ENCODE data around the gene ZNF277. TPM values are rescaled to one million over a fixed set of nuclear protein-coding genes. Genes with fewer than 3 reads are reported as not detected.

The ZNF277 gene
- total and polyA plus RNA-seq, 10 of the 15 experiments (the other 5 are each of a cell fraction or from before 2014, with no cell fraction given): 10.6 to 33.9 (median 22.0) TPM

GRCh38 chr7:112189691-112190090 is 16.8 kb upstream of the ZNF277 start:
- FAIRE-seq: no peak
- RAD21 ChIA-PET (ENCODE audit: unreplicated experiment): no interaction called here
- TF ChIP-seq CREB1 (IDR thresholded peaks at IDR 0.05; ENCODE audit: low read depth): no peak
- no peak for TF ChIP-seq ZBTB11 (CRISPR knock-in tag; IDR thresholded peaks at IDR 0.05)
- TF ChIP-seq, protein P1, sequence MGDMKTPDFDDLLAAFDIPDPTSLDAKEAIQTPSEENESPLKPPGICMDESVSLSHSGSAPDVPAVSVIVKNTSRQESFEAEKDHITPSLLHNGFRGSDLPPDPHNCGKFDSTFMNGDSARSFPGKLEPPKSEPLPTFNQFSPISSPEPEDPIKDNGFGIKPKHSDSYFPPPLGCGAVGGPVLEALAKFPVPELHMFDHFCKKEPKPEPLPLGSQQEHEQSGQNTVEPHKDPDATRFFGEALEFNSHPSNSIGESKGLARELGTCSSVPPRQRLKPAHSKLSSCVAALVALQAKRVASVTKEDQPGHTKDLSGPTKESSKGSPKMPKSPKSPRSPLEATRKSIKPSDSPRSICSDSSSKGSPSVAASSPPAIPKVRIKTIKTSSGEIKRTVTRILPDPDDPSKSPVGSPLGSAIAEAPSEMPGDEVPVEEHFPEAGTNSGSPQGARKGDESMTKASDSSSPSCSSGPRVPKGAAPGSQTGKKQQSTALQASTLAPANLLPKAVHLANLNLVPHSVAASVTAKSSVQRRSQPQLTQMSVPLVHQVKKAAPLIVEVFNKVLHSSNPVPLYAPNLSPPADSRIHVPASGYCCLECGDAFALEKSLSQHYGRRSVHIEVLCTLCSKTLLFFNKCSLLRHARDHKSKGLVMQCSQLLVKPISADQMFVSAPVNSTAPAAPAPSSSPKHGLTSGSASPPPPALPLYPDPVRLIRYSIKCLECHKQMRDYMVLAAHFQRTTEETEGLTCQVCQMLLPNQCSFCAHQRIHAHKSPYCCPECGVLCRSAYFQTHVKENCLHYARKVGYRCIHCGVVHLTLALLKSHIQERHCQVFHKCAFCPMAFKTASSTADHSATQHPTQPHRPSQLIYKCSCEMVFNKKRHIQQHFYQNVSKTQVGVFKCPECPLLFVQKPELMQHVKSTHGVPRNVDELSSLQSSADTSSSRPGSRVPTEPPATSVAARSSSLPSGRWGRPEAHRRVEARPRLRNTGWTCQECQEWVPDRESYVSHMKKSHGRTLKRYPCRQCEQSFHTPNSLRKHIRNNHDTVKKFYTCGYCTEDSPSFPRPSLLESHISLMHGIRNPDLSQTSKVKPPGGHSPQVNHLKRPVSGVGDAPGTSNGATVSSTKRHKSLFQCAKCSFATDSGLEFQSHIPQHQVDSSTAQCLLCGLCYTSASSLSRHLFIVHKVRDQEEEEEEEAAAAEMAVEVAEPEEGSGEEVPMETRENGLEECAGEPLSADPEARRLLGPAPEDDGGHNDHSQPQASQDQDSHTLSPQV (IDR thresholded peaks at IDR 0.05): no peak
- TF ChIP-seq MEF2A (IDR thresholded peaks at IDR 0.05; ENCODE audit: insufficient read depth, low read depth, low read length): no peak
- no peak for TF ChIP-seq RB1 (IDR thresholded peaks at IDR 0.05; ENCODE audit: borderline replicate concordance)
- TF ChIP-seq TAF1 (IDR thresholded peaks at IDR 0.05; ENCODE audit: borderline replicate concordance, low read depth, low read length): no peak
- no peak for TF ChIP-seq BHLHE40 (IDR thresholded peaks at IDR 0.05; ENCODE audit: borderline replicate concordance in 1 of 2, low read depth in 2 of 2, low read length in 1 of 2)
- TF ChIP-seq NRF1 (conservative IDR thresholded peaks at IDR 0.05; ENCODE audit: low read depth, low read length): no peak
- no peak for TF ChIP-seq ZNF274 (IDR thresholded peaks at IDR 0.05; ENCODE audit: insufficient read depth, insufficient read length)
- no peak for TF ChIP-seq E2F4 (IDR thresholded peaks at IDR 0.05; ENCODE audit: low read depth, low read length)
- TF ChIP-seq, protein P2, sequence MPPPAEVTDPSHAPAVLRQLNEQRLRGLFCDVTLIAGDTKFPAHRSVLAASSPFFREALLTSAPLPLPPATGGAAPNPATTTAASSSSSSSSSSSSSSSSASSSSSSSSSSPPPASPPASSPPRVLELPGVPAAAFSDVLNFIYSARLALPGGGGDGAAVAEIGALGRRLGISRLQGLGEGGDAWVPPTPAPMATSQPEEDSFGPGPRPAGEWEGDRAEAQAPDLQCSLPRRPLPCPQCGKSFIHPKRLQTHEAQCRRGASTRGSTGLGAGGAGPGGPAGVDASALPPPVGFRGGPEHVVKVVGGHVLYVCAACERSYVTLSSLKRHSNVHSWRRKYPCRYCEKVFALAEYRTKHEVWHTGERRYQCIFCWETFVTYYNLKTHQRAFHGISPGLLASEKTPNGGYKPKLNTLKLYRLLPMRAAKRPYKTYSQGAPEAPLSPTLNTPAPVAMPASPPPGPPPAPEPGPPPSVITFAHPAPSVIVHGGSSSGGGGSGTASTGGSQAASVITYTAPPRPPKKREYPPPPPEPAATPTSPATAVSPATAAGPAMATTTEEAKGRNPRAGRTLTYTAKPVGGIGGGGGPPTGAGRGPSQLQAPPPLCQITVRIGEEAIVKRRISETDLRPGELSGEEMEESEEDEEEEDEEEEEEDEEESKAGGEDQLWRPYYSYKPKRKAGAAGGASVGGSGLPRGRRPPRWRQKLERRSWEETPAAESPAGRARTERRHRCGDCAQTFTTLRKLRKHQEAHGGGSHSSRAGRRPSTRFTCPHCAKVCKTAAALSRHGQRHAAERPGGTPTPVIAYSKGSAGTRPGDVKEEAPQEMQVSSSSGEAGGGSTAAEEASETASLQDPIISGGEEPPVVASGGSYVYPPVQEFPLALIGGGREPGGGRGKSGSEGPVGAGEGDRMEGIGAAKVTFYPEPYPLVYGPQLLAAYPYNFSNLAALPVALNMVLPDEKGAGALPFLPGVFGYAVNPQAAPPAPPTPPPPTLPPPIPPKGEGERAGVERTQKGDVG (CRISPR knock-in tag; IDR thresholded peaks at IDR 0.05): no peak
- TF ChIP-seq SREBF1 (IDR thresholded peaks at IDR 0.05; ENCODE audit: low read length): no peak
- no peak for TF ChIP-seq LARP7 (IDR thresholded peaks at IDR 0.05)

More at GRCh38 chr7:112189691-112190090, 16.8 kb upstream of the ZNF277 start:
- H3K4me3 ChIP-seq: no peak overlapping the region
- no peak for DNase-seq (ENCODE audit: low read depth, low spot score)
- in situ Hi-C loops (cut with MboI) (no loop called here), intact Hi-C loops (cut with micrococcal nuclease; ENCODE audit: unreplicated experiment) (no loop called here)
- ChIA-PET CTCF (interaction anchor here (0.6 kb wide), 1 partner anchor 9 kb away, joined by 3 read pairs; no protein-coding TSS in a partner anchor), SMC1A (ENCODE audit: uncharacterized antibody, unreplicated experiment) (no interaction called here), POLR2A (no interaction called here)
- 97% methylated on average over 5 of the region's 5 CpGs for WGBS (ENCODE audit: insufficient coverage, insufficient replicate concordance, low lambda C conversion rate, missing lambda C conversion rate)
- H3K9ac ChIP-seq (ENCODE audit: control insufficient read depth, insufficient read depth, low read length): no peak overlapping the region
- BruUV-seq (replicated peaks): no TSS peak
- no peak overlapping the region for H3K27ac ChIP-seq (ENCODE audit: control insufficient read depth, insufficient read depth)
- H3K27me3 ChIP-seq (replicated peaks in 1 of 2; ENCODE audit: control insufficient read depth in 2 of 2, insufficient read depth in 2 of 2, low read length in 1 of 2): no peaks in the 10 kb centered on the region; a peak in 2 of 4 replicates
- no peak overlapping the region for H2AFZ ChIP-seq (ENCODE audit: control insufficient read depth, low read depth, low read length)
- H4K20me1 ChIP-seq (ENCODE audit: control insufficient read depth, insufficient read depth): no peaks in the 10 kb centered on the region
- H3K36me3 ChIP-seq (ENCODE audit: control insufficient read depth in 2 of 2, insufficient read depth in 2 of 2, low read length in 1 of 2): no peaks in the 10 kb centered on the region
- ATAC-seq: no peak
- no peaks in the 10 kb centered on the region for H3K79me2 ChIP-seq (ENCODE audit: control insufficient read depth, insufficient read depth, low read length)
- no peaks in the 10 kb centered on the region for H3K4me1 ChIP-seq (ENCODE audit: control insufficient read depth, insufficient read depth, low read length)
- no peaks in the 10 kb centered on the region; the same call in 2 of the 3 replicates for H3K9me3 ChIP-seq (replicated peaks; ENCODE audit: control insufficient read depth, insufficient read depth, low read length)
- H3K4me2 ChIP-seq (ENCODE audit: control insufficient read depth, insufficient read depth): no peak overlapping the region
